HG03558 (cell line): ENCODE measurements around the gene MATN4.

Experiments used
- ATAC-seq: cut with Tn5 transposase; IDR thresholded peaks from one replicate; pipeline ENCODE4 v1.9.1; 2021; ENCODE audit warnings: moderate number of reproducible peaks; ENCODE audit not compliant: unreplicated experiment; ENCODE audit errors: extremely low read depth

Gene MATN4

GRCh38 chr20:45293041-45294002 lies 14.8 kb downstream of the MATN4 start:
- ATAC-seq = no peak

GRCh38 chr20:45292343-45292742 lies 15.8 kb downstream of the MATN4 start:
- ATAC-seq = no peak

GRCh38 chr20:45291526-45291925 lies 16.6 kb downstream of the MATN4 start:
- ATAC-seq = no peak

DNA sequence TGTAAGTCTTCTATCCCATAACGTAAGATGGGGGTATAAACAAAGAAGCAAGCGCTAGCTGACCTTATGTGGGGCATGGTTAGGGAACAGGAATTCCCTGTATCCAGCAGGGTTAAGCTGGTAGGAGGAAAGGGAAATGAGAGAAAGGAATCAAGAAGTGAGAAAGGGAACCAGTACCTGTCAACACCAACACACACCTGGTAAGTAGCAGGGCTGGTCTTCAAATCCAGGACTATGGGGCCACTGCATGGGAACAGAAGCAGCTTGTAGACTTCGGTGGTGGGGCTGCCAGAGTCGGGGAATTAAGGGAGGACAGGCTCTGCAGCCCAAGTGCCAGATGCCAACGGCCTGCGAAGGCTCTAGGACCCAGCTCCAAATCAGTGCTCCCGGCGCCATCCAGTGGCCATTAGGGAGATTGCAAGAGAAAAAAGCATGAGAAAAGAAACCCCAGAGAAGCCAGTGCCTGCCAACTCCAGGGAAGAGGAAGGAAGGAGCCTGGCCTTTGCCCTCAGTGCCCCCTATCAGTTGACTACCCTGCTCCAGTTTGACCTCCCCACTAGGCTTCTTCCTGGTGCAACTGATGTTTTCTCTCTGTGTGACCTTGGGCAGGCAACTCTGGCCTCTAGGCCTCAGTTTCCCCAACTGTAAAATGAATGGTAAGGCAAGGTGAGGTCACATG lies 17.3 kb downstream of the MATN4 start:
- ATAC-seq = no peak

DNA sequence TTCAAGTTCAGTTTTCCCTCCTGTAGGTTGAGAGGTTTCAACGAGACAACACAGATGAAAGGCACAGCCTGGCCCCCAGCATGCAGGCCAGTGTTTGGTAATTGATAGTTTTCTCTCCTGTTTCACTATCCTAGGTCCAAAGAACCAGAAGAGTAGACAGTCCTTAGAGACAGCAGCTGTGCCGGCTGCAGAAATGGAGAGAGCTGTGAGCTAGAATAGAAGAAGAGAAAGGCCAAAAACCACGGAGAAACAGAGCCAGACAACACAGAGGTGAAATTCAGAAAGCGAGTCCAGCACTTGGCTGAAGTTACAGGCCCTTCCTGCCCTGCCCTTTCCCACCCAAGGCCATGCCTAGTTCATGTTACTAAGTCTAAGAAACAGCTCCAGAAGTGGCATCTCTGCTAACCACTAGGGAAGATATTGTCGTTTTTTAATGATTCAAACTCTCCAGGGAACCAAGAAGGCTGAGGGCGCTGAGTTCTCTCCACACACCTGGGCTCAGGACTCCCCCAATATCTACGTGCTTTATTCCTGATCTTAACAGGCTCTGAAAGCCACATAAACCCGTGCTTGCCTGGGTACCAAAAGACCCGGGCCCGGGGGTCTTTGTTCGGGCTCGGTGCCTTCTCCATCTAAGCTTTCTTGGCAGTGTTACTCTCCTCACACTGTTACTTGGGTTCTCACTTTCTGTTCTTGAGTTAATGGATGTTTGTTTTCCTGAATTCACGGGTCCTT lies 18.0 kb downstream of the MATN4 start:
- ATAC-seq = no peak

DNA sequence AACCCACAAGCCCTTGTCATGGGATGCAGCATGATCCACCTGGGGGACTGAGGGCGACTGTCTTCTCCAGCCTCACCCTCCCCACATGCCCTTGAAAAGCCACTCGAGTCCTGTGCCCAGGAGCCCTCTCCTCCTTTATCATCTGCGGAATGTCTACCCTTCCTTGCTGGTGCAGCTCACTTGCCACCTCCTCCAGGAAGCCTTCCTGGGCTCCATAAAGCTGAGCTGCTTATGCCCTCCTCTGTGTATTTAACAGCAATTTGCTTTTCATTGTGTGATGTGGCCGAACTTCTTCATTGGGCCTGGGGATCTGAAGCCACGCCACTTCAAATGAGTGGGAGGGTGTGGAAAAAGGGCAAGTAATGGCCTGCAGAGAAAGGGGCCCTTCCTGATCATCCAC lies 19.2 kb downstream of the MATN4 start:
- ATAC-seq = no peak

- ATAC-seq = no peak
Observed at GRCh38 chr20:45288376-45288775, 19.7 kb downstream of the MATN4 start.

GRCh38 chr20:45283551-45284057 lies 24.5 kb downstream of the MATN4 start:
- no peak for ATAC-seq

DNA sequence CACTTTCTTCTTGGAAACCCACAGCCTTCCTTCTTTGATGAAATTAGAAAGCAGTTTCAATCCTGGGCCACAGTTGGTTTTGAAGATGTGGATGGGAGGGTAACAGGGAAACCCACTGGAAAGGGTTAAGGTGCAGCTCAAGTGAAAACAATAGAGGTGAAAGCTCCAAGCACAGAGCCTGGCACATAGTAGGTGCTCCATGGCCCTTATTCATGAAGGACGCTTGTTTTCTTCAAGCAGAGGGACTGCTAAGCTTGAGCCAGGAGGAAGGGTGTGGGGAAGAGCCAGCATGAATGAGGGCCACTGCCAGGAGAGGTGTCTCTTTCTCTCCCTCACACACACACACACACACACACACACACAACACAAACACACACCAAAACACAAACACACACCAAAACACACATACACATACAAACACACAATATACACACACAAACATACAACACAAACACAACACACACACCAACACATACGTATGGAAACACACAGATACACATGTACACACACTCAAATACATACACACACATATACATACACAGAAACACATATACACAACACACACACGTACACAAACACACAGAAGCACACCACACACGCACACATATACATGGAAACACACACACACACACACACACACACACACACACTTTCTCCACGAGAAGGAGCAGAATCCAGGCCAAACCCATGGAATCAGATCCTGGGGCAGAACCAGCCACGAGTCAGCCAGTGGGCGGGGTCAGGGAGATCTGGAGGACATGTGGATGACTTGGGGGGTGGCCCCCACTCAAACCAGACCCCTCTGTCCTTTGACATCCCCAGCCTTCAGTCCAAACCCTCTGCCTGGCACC lies 25.2 kb downstream of the MATN4 start:
- no peak for ATAC-seq

DNA sequence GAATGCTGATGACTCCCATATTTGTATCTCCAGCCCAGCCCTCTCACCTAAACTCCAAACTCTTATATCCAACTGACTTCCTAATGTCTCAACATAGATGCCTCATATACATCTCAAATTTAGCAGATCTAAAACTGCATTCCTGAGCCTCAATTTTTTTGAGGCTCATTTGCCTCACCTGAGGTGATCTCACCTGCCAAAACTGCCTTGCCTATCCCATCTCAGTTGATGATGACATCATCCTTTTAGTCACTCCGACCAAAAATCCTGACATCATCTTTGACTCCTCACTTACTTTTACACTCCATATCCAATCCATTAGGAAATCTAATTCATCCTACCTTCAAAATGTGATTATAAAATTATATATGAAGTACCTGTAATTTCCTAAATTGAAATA lies 28.1 kb downstream of the MATN4 start:
- no peak for ATAC-seq

GRCh38 chr20:45275338-45275737 lies 32.8 kb downstream of the MATN4 start:
- ATAC-seq = no peak

DNA sequence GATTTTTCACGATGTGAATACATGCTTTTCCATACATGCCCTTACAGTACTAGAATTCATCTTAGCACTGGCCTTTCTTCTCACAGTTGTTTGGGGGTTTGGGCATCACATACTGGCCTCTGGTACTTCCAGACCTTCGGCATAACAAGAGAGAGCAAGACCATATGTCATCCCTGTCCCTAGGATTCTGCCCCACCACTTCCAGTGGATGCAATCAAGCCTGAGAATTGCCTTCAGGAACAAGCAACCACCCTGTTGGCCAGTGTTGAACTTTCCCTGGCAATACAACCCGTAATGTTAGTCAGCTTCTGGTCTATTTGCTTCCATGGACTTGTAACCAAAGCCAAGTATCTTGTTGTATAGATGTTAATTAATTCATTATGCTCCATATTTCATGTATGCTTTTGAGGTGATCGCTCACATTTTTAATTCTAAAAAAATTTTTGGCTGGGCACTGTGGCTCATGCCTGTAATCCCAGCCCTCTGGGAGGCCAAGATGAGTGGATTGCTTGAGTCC lies 38.3 kb downstream of the MATN4 start:
- no peak for ATAC-seq

DNA sequence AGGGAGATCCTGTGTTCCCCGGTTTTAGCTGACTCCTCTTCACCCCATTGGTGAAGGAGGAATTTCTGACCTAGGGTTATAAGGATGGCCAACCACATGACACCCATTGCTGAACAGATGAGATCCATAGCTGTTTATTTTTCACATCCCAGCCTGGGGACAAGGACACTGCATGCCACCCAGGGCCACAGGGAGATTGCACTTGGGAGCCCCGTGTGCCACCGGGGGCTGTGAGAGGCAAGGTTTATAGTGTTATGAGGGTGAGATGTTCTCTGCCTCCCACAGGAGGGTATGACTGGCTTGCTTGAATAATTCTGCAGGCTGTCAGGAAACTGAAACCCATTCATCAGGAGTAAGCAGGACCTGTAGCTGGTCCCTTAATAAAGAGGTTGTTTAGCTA lies 39.0 kb downstream of the MATN4 start:
- no peak for ATAC-seq

- no peak for ATAC-seq
Observed at GRCh38 chr20:45268531-45268930, 39.6 kb downstream of the MATN4 start.

- no peak for ATAC-seq
Observed at GRCh38 chr20:45266977-45267376, 41.1 kb downstream of the MATN4 start.

GRCh38 chr20:45263556-45264266 lies 44.4 kb downstream of the MATN4 start:
- ATAC-seq = no peak

DNA sequence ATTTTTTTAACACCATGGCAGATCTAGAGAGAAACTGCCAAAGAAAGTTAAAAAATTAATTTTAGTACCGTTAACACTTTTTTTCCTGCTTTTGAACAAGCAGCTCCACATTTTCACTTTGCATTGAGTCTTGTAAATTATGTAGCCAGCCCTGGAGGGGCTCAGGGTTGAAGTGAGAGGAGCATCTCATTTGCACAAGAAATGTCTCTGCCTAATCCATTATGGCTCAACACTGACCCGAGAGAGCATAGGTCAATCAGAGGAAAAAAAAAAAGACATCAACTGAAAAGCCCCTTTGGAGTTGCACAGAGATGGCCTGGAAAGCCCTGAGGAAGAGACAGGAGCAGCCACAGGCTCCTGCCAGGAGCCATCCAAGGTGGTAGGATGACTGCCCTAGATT lies 49.4 kb downstream of the MATN4 start:
- no peak for ATAC-seq

- ATAC-seq = no peak
Observed at GRCh38 chr20:45258259-45258658, 49.8 kb downstream of the MATN4 start.

DNA sequence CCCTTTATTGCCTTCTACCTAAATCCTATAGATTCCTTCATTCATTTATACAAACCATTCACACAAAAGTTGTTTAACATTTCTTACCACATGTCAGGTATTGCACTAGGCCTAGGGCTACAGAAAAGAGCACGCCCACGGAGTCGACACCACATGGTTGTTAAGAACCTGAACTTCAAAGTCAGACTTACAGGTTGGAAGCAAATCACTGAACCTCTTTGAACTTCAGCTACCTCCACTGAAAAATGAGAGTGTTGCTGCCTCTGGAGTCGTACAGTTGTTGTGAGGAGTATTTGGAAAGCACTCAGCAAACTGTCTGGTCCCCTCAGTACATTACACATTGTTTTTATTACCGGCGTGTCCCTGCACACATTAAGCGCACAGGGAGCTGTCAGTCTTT lies 50.4 kb downstream of the MATN4 start:
- ATAC-seq = no peak
